NT2/D1 (cell line): ENCODE measurements around the gene GNG7.
"Not testable (repeated sequence)": the region's sequence is repeated elsewhere in the genome, so short reads cannot be mapped to it uniquely, and the experiment has no call there.

Experiments used
- DNase-seq: peaks from one replicate; pipeline ENCODE4 v3.0.0-alpha.2; 2011; ENCODE audit warnings: low read depth, low spot score
- H3K27me3 ChIP-seq: 2 replicates; pipeline ENCODE4 v1.6.0; 2011; ENCODE audit warnings: mild to moderate bottlenecking; ENCODE audit not compliant: insufficient read length, insufficient read depth
- H3K36me3 ChIP-seq: 2 replicates; pipeline ENCODE4 v1.6.1; 2011; ENCODE audit warnings: mild to moderate bottlenecking, low read length, mixed read lengths; ENCODE audit not compliant: insufficient read depth, insufficient read length
- H3K4me1 ChIP-seq: 2 replicates; pipeline ENCODE4 v1.5.1; 2011; ENCODE audit not compliant: insufficient read depth, insufficient read length
- H3K4me3 ChIP-seq: 2 replicates; pipeline ENCODE4 v1.5.1; 2011; ENCODE audit warnings: low read depth; ENCODE audit not compliant: insufficient read length
- H3K9ac ChIP-seq: 2 replicates; pipeline ENCODE4 v1.6.0; 2011; ENCODE audit warnings: low read depth; ENCODE audit not compliant: insufficient read length
- H3K9me3 ChIP-seq: 2 replicates; pipeline ENCODE4 v1.5.1; 2011; ENCODE audit warnings: mild to moderate bottlenecking, low read length; ENCODE audit not compliant: insufficient read depth
- SUZ12 ChIP-seq: IDR thresholded peaks from 2 replicates; pipeline ENCODE4 v1.6.1; 2011; ENCODE audit not compliant: insufficient read length, insufficient read depth; ENCODE audit errors: extremely low read depth
- YY1 ChIP-seq: IDR thresholded peaks from 2 replicates; pipeline ENCODE4 v1.6.1; 2011; ENCODE audit not compliant: insufficient read length, insufficient read depth
- ZNF274 ChIP-seq: IDR thresholded peaks from 2 replicates; pipeline ENCODE4 v1.6.1; 2011; ENCODE audit warnings: mild to moderate bottlenecking, low read depth, low read length

GNG7 gene

DNA sequence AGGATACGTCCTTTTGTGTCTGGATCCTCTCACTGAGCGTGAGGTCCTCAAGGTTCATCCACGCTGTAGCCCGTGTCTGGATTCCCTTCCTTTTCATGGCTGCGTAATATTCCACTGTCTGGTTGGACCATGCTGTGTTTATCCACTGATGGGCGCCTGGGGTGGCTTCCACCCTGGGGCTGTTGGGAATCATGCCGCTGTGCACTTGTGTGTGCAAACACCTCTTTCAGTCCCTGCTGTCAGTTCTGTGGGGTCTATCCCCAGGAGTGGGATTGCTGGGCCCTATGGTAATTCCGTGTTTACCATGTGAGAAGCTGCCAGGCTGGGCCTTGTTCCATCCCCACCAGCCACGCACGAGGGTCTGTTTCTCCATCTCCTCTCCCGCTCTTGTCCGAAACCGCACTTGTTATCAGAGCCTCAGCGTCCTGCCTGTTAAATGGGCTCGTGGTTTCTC lies 128.0 kb downstream of the GNG7 start:
- no peaks in the 10 kb centered on the region for H3K27me3 ChIP-seq
- H3K4me3 ChIP-seq: no peak overlapping the region
- DNase-seq: no peak
- H3K9me3 ChIP-seq: peaks cover 8% of the 10 kb centered on the region; the same call in 1 of the 2 replicates
- no peak overlapping the region for H3K9ac ChIP-seq
- TF ChIP-seq SUZ12: no peak
- TF ChIP-seq YY1: no peak
- no peak for TF ChIP-seq ZNF274
- H3K4me1 ChIP-seq: peaks cover 2% of the 10 kb centered on the region
- no peaks in the 10 kb centered on the region for H3K36me3 ChIP-seq

DNA sequence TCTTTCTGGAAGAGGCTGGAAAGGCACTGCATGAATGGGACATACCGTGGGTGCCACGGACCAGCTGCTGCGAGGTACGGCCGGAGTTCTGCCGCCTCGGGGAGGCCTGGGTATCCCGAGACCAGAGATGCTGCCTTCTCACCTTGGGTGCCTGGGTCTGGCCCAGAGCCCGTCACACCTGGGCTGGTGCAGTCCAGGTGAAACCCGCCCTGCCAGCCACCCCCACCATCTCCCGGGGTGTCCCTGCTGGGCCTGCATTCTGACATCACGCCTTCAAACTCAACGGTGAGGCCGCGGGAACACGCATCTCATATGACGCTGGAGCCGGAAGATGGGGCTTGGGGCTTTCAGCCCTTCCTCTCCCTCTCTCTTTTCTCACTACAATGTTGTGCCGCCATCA lies 128.6 kb downstream of the GNG7 start:
- H3K27me3 ChIP-seq: no peaks in the 10 kb centered on the region
- H3K9ac ChIP-seq: no peak overlapping the region
- peaks cover 8% of the 10 kb centered on the region; the same call in 1 of the 2 replicates for H3K9me3 ChIP-seq
- H3K4me3 ChIP-seq: no peak overlapping the region
- no peaks in the 10 kb centered on the region for H3K36me3 ChIP-seq
- no peak for DNase-seq
- H3K4me1 ChIP-seq: peaks cover 2% of the 10 kb centered on the region
- no peak for TF ChIP-seq ZNF274

DNA sequence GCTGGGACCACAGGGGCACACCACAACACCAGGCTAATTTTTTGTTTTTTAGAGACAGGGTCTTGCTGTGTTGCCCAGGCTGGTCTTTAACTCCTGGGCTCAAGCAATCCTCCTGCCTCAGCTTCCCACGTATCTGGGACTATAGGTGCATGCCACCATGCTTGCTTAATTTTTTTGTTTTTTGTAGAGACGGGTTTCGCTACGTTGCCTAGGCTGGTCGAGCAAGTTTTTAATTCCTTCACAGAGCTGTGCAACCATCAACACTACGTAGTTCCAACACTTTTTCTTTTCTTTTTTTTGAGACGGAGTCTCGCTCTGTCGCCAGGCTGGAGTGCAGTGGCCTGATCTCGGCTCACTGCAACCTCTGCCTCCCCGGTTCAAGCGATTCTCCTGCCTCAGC lies 130.3 kb downstream of the GNG7 start:
- H3K9ac ChIP-seq, H3K4me1 ChIP-seq, H3K27me3 ChIP-seq, H3K36me3 ChIP-seq, H3K4me3 ChIP-seq, DNase-seq, H3K9me3 ChIP-seq: not testable (repeated sequence)

DNA sequence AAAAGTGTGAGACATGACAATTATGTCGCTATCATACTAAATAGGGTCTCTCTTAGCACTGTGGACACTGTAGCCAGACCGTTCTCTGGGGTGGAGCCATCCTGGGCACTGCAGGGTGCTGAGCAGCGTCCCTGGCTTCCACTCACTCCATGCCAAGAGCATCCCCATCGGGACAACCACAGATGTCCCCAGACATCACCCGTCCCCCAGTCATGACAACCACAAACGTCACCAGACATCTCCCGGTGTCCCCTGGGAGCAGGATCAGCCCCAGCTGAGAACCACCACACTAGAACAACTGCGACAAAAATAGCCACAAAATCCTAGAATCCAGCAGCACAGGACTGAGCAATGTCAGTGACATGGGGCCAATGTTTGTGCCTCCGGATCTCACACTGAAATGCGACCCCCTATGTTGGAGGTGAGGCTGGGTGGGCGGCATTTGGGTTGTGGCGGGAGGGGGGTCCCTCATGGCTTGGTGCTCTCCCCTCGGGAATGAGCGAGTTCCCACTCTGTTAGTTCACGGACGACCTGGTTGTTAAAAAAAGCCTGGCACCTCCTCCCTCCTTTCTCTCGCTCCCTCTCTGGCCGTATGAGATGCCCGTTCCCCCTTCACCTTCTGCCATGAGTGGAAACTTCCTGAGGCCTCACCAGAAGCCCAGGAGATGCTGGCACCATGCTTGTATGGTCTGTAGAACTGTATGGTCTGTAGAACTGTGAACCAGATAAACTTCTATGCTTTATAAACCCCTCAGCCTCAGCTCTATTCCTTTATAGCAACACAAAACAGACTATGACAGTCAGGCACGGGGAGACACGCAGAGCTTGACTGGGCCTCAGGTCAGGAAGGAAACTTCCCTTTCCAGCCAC lies 132.7 kb downstream of the GNG7 start:
- no peaks in the 10 kb centered on the region for H3K36me3 ChIP-seq
- H3K9me3 ChIP-seq: no peaks in the 10 kb centered on the region
- TF ChIP-seq ZNF274 (no peak), SUZ12 (no peak), YY1 (no peak)
- DNase-seq: no peak
- H3K27me3 ChIP-seq: no peaks in the 10 kb centered on the region
- no peak overlapping the region for H3K4me3 ChIP-seq
- H3K9ac ChIP-seq: no peak overlapping the region
- H3K4me1 ChIP-seq: peaks cover 4% of the 10 kb centered on the region

DNA sequence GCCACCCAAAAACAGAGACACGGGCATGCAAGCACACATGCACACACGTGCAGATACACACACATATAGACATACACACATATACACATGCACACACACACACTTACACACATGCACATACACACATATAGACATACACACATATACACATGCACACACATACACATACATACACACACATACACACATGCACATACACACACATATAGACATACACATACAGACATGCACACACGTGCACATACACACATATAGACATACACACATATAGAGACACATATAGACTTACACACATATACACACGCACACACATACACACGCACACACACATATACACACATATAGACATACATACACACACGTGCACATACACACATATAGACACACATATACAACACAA lies 134.5 kb downstream of the GNG7 start:
- Histone ChIP-seq H3K27me3 (no peaks in the 10 kb centered on the region), H3K9me3 (no peaks in the 10 kb centered on the region), H3K36me3 (no peaks in the 10 kb centered on the region), H3K9ac (no peak overlapping the region), H3K4me1 (peaks cover 4% of the 10 kb centered on the region), H3K4me3 (no peak overlapping the region)
- no peak for DNase-seq
- no peak for TF ChIP-seq SUZ12
- TF ChIP-seq ZNF274: no peak
- no peak for TF ChIP-seq YY1

DNA sequence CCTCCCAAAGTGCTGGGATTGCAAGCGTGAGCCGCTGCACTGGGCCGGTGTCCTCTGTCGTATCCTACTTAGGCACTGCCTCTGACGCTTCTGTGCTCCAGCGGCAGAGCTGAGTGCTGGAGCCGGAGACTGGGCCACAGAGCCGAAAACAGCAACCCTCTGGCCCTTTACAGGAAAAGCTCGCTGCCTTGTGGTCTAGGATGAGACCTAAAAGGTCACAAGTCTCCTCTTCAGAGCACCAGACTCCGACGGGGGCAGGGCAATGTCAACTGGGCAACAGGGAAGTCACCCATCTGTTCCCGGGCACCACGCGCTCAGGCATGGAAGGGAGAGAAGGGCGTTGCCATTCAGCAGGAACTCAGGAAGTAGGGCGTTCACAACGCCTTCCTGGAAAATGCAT lies 134.9 kb downstream of the GNG7 start:
- H3K9ac ChIP-seq: no peak overlapping the region

DNA sequence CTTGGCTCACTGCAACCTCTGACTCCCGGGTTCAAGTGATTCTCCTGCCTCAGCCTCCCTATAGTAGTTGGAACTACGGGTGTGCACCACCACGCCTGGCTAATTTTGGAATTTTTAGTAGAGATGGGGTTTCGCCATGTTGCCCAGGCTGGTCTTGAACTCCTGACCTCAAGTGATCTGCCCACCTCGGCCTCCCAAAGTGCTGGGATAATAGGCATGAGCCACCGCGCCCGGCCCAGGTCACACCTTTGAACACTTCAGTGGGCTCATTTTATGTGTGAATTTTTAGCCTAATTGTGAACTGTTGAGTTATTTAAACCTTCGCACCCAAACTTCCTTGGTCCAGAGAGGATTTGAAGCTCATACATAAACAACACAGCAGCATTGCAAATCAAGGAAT lies 138.9 kb downstream of the GNG7 start:
- H3K9me3 ChIP-seq, H3K4me3 ChIP-seq, H3K36me3 ChIP-seq, H3K9ac ChIP-seq, H3K27me3 ChIP-seq, DNase-seq: not testable (repeated sequence)
- H3K4me1 ChIP-seq: peaks cover 13% of the 10 kb centered on the region

More for the DNA sequence above, 134.9 kb downstream of the GNG7 start:
- Histone ChIP-seq H3K9me3 (no peaks in the 10 kb centered on the region), H3K4me3 (no peak overlapping the region), H3K27me3 (no peaks in the 10 kb centered on the region), H3K4me1 (peaks cover 4% of the 10 kb centered on the region), H3K36me3 (no peaks in the 10 kb centered on the region)
- DNase-seq: no peak
- TF ChIP-seq YY1 (no peak), ZNF274 (no peak), SUZ12 (no peak)

DNA sequence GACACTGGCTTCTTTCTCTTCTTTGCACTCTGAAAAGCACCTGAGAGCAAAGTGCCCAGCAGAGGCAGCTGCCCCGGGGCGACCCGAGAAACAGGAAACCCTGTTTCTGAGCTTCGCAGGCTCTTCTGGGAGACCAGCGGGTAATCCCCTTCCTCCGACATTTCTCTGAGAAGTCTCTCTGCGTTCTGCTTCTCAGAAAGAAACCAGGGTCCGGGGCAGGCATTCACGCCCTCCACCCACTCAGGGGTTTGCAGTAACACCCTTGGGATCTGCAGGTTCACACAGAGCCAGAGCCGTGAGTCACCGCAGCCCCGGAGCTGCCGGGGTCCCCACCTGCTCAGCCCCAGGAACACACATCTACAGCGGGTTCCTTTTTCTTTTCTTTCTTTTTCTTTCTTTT lies 140.6 kb downstream of the GNG7 start:
- TF ChIP-seq ZNF274 (no peak), SUZ12 (no peak), YY1 (no peak)
- no peak for DNase-seq
- Histone ChIP-seq H3K27me3 (no peaks in the 10 kb centered on the region), H3K9ac (no peak overlapping the region), H3K36me3 (no peaks in the 10 kb centered on the region), H3K4me3 (no peak overlapping the region), H3K9me3 (no peaks in the 10 kb centered on the region), H3K4me1 (peaks cover 15% of the 10 kb centered on the region)
